Measurements from ENCODE around the gene CA10.

GRCh38 chr17:51873302-51873701 lies 285.2 kb downstream of the CA10 start:
- TF ChIP-seq CTCF (optimal IDR thresholded peaks at IDR 0.05 in 1 of 3, IDR thresholded peaks at IDR 0.05 in 1 of 3, conservative IDR thresholded peaks at IDR 0.05 in 1 of 3; ENCODE audit: extremely low read depth in 1 of 3, insufficient read depth in 2 of 3, low read length in 3 of 3) (no peak), EZH2 (IDR thresholded peaks at IDR 0.05; ENCODE audit: low read length) (no peak)

Measured in keratinocyte (primary cell).